HEK293 (cell line): Measurements from ENCODE around the gene ANKRD33B.

Experiments
- CTCF ChIA-PET: fragments of 350-600 bp; formaldehyde crosslinking; extraction: SDS; loops from one replicate; lab custom pipeline; 2021; ENCODE audit warnings: antibody characterized with exemption; lab: Yijun Ruan, JAX
- POLR2A ChIA-PET: fragments of 300-600 bp; formaldehyde crosslinking; extraction: SDS; loops from one replicate; lab custom pipeline; 2020; ENCODE audit warnings: antibody characterized with exemption, inconsistent platforms; lab: Yijun Ruan, JAX
- H3K27ac ChIP-seq: fragments of 200-500 bp; sonication (Bioruptor generic); 2 replicates; pipeline ENCODE4 v1.5.1; 2014; ENCODE audit warnings: low read depth, low read length, control low read depth, inconsistent platforms; ENCODE audit errors: extremely low read depth
- H3K36me3 ChIP-seq, 2 experiments: fragments of 200-500 bp in 1 of 2; sonication (Bioruptor generic) in 1 of 2; 1 replicate in 1 of 2; 2 replicates in 1 of 2; pipeline ENCODE4 v1.5.1; 2014 to 2017; ENCODE audit warnings: inconsistent platforms in 2 of 2, low read length in 2 of 2; ENCODE audit not compliant: control insufficient read depth in 2 of 2, insufficient read depth in 1 of 2
- H3K4me1 ChIP-seq: fragments of 200-500 bp; sonication (Bioruptor generic); 2 replicates; pipeline ENCODE4 v1.5.1; 2014; ENCODE audit warnings: mild to moderate bottlenecking, low read length, inconsistent platforms; ENCODE audit not compliant: control insufficient read depth, insufficient read depth
- H3K4me3 ChIP-seq: 2 replicates; pipeline ENCODE4 v1.5.1; 2011; ENCODE audit warnings: low read depth, mild to moderate bottlenecking, control low read depth, low read length, moderate library complexity
- H3K9me3 ChIP-seq: fragments of 200-500 bp; sonication (Bioruptor generic); 2 replicates; pipeline ENCODE4 v1.5.1; 2014; ENCODE audit warnings: low read depth, low read length, inconsistent platforms; ENCODE audit not compliant: control insufficient read depth, insufficient read depth
- BCL11A ChIP-seq: fragments of 450-650 bp; formaldehyde crosslinking; IDR thresholded peaks from 2 replicates; pipeline ENCODE4 v1.5.1; 2016; ENCODE audit warnings: low read depth, missing biosample characterization, missing genetic modification characterization
- GLIS1 ChIP-seq: fragments of 450-650 bp; formaldehyde crosslinking; IDR thresholded peaks from 2 replicates; pipeline ENCODE4 v1.5.1; 2016; ENCODE audit warnings: missing biosample characterization, missing genetic modification characterization
- GLIS2 ChIP-seq: fragments of 450-650 bp; formaldehyde crosslinking; IDR thresholded peaks from 2 replicates; pipeline ENCODE4 v1.5.1; 2016; ENCODE audit warnings: missing biosample characterization, missing genetic modification characterization
- KLF1 ChIP-seq: fragments of 450-650 bp; formaldehyde crosslinking; IDR thresholded peaks from 2 replicates; pipeline ENCODE4 v1.5.1; 2016; ENCODE audit warnings: missing biosample characterization, missing genetic modification characterization
- MZF1 ChIP-seq: fragments of 450-650 bp; formaldehyde crosslinking; IDR thresholded peaks from 2 replicates; pipeline ENCODE4 v1.5.1; 2017; ENCODE audit warnings: missing biosample characterization, missing genetic modification characterization, borderline replicate concordance
- PRDM1 ChIP-seq: fragments of 450-650 bp; formaldehyde crosslinking; IDR thresholded peaks from 2 replicates; pipeline ENCODE4; 2016; ENCODE audit warnings: missing biosample characterization, missing genetic modification characterization
- SCRT1 ChIP-seq: fragments of 450-650 bp; formaldehyde crosslinking; IDR thresholded peaks from 2 replicates; pipeline ENCODE4 v1.5.1; 2016; ENCODE audit warnings: missing biosample characterization, missing genetic modification characterization, borderline replicate concordance
- SP3 ChIP-seq: fragments of 450-650 bp; formaldehyde crosslinking; IDR thresholded peaks from 2 replicates; pipeline ENCODE4 v1.5.1; 2016; ENCODE audit warnings: missing biosample characterization, missing genetic modification characterization
- SP7 ChIP-seq: fragments of 450-650 bp; formaldehyde crosslinking; IDR thresholded peaks from 2 replicates; pipeline ENCODE4 v1.5.1; 2016; ENCODE audit warnings: missing biosample characterization, missing genetic modification characterization
- WT1 ChIP-seq: fragments of 450-650 bp; formaldehyde crosslinking; IDR thresholded peaks from 2 replicates; pipeline ENCODE4 v1.5.1; 2016; ENCODE audit warnings: missing biosample characterization, missing genetic modification characterization
- YY2 ChIP-seq: fragments of 450-650 bp; formaldehyde crosslinking; IDR thresholded peaks from 2 replicates; pipeline ENCODE4 v1.5.1; 2016; ENCODE audit warnings: missing biosample characterization, missing genetic modification characterization
- ZFP69B ChIP-seq: fragments of 450-650 bp; formaldehyde crosslinking; IDR thresholded peaks from 2 replicates; pipeline ENCODE4 v1.5.1; 2016; ENCODE audit warnings: missing biosample characterization, missing genetic modification characterization
- ZIC2 ChIP-seq: fragments of 450-650 bp; formaldehyde crosslinking; IDR thresholded peaks from 2 replicates; pipeline ENCODE4 v1.5.1; 2016; ENCODE audit warnings: missing biosample characterization, missing genetic modification characterization
- ZNF138 ChIP-seq: fragments of 450-650 bp; formaldehyde crosslinking; IDR thresholded peaks from 2 replicates; pipeline ENCODE4 v1.5.1; 2016; ENCODE audit warnings: missing biosample characterization, missing genetic modification characterization, borderline replicate concordance
- ZNF157 ChIP-seq: fragments of 450-650 bp; formaldehyde crosslinking; IDR thresholded peaks from 2 replicates; pipeline ENCODE4 v1.5.1; 2016; ENCODE audit warnings: missing biosample characterization, missing genetic modification characterization
- ZNF221 ChIP-seq: fragments of 450-650 bp; formaldehyde crosslinking; IDR thresholded peaks from 2 replicates; pipeline ENCODE4 v1.5.1; 2017; ENCODE audit warnings: missing biosample characterization, missing genetic modification characterization, borderline replicate concordance
- ZNF266 ChIP-seq: fragments of 450-650 bp; formaldehyde crosslinking; IDR thresholded peaks from 2 replicates; pipeline ENCODE4 v1.5.1; 2016; ENCODE audit warnings: missing biosample characterization, missing genetic modification characterization, low read depth
- ZNF311 ChIP-seq: fragments of 450-650 bp; formaldehyde crosslinking; IDR thresholded peaks from 2 replicates; pipeline ENCODE4 v1.5.1; 2017; ENCODE audit warnings: missing biosample characterization, missing genetic modification characterization, borderline replicate concordance
- ZNF335 ChIP-seq: fragments of 450-650 bp; formaldehyde crosslinking; conservative IDR thresholded peaks from 2 replicates; pipeline ENCODE4 v1.5.1; 2016; ENCODE audit warnings: missing biosample characterization, missing genetic modification characterization
- ZNF501 ChIP-seq: fragments of 450-650 bp; formaldehyde crosslinking; IDR thresholded peaks from 2 replicates; pipeline ENCODE4 v1.5.1; 2016; ENCODE audit warnings: missing biosample characterization, missing genetic modification characterization
- ZNF623 ChIP-seq: fragments of 450-650 bp; formaldehyde crosslinking; IDR thresholded peaks from 2 replicates; pipeline ENCODE4 v1.5.1; 2016; ENCODE audit warnings: missing biosample characterization, missing genetic modification characterization
- ZNF664 ChIP-seq: fragments of 450-650 bp; formaldehyde crosslinking; IDR thresholded peaks from 2 replicates; pipeline ENCODE4 v1.5.1; 2016; ENCODE audit warnings: missing biosample characterization, missing genetic modification characterization
- ZNF677 ChIP-seq: fragments of 450-650 bp; IDR thresholded peaks from 2 replicates; pipeline ENCODE4 v1.5.0; 2018; ENCODE audit warnings: missing biosample characterization, mild to moderate bottlenecking, missing genetic modification characterization, moderate library complexity
- ZNF747 ChIP-seq: fragments of 450-650 bp; formaldehyde crosslinking; IDR thresholded peaks from 2 replicates; pipeline ENCODE4 v1.5.1; 2016; ENCODE audit warnings: missing biosample characterization, missing genetic modification characterization
- ZNF791 ChIP-seq: fragments of 450-650 bp; formaldehyde crosslinking; IDR thresholded peaks from 2 replicates; pipeline ENCODE4 v1.5.1; 2016; ENCODE audit warnings: missing biosample characterization, missing genetic modification characterization
- ZNF792 ChIP-seq: fragments of 450-650 bp; formaldehyde crosslinking; IDR thresholded peaks from 2 replicates; pipeline ENCODE4 v1.5.1; 2016; ENCODE audit warnings: missing biosample characterization, missing genetic modification characterization
- ZXDB ChIP-seq: fragments of 450-650 bp; formaldehyde crosslinking; IDR thresholded peaks from 2 replicates; pipeline ENCODE4 v1.5.1; 2016; ENCODE audit warnings: missing biosample characterization, missing genetic modification characterization
- TF ChIP-seq, protein P1 (sequence below): fragments of 450-650 bp; formaldehyde crosslinking; IDR thresholded peaks from 2 replicates; pipeline ENCODE4 v1.5.1; 2016; ENCODE audit warnings: missing biosample characterization, missing genetic modification characterization
- TF ChIP-seq, protein P2 (sequence below): sonication (generic); formaldehyde crosslinking; IDR thresholded peaks from 2 replicates; pipeline ENCODE4 v1.8.1; 2022; ENCODE audit warnings: mild to moderate bottlenecking, moderate library complexity, missing genetic modification reagents
- TF ChIP-seq, protein P3 (sequence below): fragments of 450-650 bp; formaldehyde crosslinking; IDR thresholded peaks from 2 replicates; pipeline ENCODE4 v1.5.1; 2016; ENCODE audit warnings: missing biosample characterization, missing genetic modification characterization
- TF ChIP-seq, protein P4 (sequence below): fragments of 450-650 bp; formaldehyde crosslinking; IDR thresholded peaks from 2 replicates; pipeline ENCODE4 v1.5.1; 2017; ENCODE audit warnings: missing biosample characterization, missing genetic modification characterization

Gene ANKRD33B

DNA sequence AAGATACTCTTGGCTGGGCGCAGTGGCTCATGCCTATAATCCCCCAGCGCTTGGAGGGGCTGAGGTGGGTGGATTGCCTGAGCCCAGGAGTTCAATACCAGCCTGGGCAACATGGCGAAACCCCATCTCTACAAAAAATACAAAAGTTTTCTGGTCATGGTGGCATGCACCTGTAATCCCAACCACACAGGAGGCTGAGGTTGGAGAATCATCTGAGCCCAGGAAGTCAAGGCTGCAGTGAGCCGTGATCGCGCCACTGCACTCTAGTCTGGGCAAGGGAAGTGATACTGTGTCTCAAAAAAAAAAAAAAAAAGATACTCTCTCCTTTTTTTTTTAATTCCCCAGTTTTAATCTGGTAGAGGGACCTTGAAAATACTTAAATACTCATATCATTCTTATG is 15.0 kb downstream of the ANKRD33B start (continued):
- TF ChIP-seq, protein P1, sequence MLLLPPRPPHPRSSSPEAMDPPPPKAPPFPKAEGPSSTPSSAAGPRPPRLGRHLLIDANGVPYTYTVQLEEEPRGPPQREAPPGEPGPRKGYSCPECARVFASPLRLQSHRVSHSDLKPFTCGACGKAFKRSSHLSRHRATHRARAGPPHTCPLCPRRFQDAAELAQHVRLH (tag by site-specific recombination): no peak
- TF ChIP-seq BCL11A (no peak), SP3 (no peak), ZNF138 (tag by site-specific recombination) (no peak), ZNF747 (tag by site-specific recombination) (no peak), WT1 (tag by site-specific recombination) (no peak), ZNF311 (tag by site-specific recombination) (no peak), ZNF623 (tag by site-specific recombination) (no peak), YY2 (tag by site-specific recombination) (no peak)
- TF ChIP-seq, protein P2, sequence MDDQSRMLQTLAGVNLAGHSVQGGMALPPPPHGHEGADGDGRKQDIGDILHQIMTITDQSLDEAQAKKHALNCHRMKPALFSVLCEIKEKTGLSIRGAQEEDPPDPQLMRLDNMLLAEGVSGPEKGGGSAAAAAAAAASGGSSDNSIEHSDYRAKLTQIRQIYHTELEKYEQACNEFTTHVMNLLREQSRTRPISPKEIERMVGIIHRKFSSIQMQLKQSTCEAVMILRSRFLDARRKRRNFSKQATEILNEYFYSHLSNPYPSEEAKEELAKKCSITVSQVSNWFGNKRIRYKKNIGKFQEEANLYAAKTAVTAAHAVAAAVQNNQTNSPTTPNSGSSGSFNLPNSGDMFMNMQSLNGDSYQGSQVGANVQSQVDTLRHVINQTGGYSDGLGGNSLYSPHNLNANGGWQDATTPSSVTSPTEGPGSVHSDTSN: no peak
- TF ChIP-seq, all 188 proteins: peak for 0

DNA sequence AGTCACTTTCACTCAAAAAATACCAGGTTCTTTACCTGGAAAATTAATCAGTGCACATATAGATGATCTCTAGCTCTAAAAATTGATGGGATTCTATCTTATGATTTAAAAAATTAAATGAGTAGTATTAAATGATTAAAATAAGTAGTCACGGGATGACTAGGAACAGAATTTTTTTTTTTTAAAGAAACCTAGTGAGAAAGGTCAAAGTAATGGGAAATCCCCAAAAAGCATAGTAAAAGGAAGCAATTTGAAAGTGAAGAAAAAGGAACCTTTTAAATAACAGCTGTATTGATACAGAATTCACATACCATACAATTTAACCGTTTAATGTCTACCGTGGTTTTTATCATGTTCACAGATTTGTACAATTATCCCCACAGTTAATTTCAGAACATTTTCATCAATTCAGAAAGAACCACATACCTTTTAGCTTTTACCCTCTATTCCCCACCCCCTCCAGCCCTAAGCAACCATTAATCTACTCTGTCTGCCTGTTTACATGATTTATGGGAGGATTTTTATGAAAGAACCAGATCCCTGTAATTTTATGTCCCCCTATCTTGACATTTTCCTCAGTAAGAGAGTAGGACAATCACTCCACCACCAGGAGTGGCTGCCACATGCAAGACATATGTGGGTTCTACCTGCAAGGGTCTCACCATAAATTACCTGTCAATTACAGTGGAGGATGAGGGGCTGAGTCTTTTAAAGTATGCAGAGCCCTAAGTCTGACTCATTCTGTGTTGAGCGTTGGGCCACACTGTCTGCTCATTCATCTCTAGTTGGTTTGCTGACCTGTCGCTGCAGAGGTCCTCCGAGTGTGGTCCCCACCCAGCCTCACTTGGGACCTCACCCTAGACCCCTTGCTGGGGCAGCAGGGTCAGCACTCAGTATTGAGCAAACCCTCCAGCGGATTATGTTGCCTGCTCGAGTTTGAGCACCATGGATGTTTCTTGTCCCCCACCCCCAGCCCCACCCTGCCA is 16.0 kb downstream of the ANKRD33B start:
- no peaks in the 10 kb centered on the region for H3K9me3 ChIP-seq
- H3K4me3 ChIP-seq: no peak overlapping the region
- TF ChIP-seq ZNF791 (tag by site-specific recombination) (no peak), ZXDB (tag by site-specific recombination) (no peak), ZFP69B (tag by site-specific recombination) (0 out of 2 replicates have a peak, but pooled peaks have one; percentile 12), ZNF157 (no peak), ZNF792 (tag by site-specific recombination) (no peak), ZNF266 (no peak), WT1 (tag by site-specific recombination) (no peak), ZNF501 (no peak), ZNF221 (no peak), ZNF335 (no peak), ZNF664 (tag by site-specific recombination) (peak; percentile 47; the same call in 1 of the 2 replicates), PRDM1 (peak; percentile 25; the same call in 1 of the 2 replicates), SP7 (tag by site-specific recombination) (peak; percentile 90), GLIS1 (peak; percentile 53), ZIC2 (tag by site-specific recombination) (0 out of 2 replicates have a peak, but pooled peaks have one; percentile 16), GLIS2 (0 out of 2 replicates have a peak, but pooled peaks have one; percentile 29), KLF1 (tag by site-specific recombination) (0 out of 2 replicates have a peak, but pooled peaks have one; percentile 42), SCRT1 (tag by site-specific recombination) (0 out of 2 replicates have a peak, but pooled peaks have one; percentile 26), ZNF677 (tag by site-specific recombination) (no peak), MZF1 (tag by site-specific recombination) (no peak)
- TF ChIP-seq, protein P3, sequence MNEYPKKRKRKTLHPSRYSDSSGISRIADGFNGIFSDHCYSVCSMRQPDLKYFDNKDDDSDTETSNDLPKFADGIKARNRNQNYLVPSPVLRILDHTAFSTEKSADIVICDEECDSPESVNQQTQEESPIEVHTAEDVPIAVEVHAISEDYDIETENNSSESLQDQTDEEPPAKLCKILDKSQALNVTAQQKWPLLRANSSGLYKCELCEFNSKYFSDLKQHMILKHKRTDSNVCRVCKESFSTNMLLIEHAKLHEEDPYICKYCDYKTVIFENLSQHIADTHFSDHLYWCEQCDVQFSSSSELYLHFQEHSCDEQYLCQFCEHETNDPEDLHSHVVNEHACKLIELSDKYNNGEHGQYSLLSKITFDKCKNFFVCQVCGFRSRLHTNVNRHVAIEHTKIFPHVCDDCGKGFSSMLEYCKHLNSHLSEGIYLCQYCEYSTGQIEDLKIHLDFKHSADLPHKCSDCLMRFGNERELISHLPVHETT (tag by site-specific recombination): no peak
- TF ChIP-seq, protein P4, sequence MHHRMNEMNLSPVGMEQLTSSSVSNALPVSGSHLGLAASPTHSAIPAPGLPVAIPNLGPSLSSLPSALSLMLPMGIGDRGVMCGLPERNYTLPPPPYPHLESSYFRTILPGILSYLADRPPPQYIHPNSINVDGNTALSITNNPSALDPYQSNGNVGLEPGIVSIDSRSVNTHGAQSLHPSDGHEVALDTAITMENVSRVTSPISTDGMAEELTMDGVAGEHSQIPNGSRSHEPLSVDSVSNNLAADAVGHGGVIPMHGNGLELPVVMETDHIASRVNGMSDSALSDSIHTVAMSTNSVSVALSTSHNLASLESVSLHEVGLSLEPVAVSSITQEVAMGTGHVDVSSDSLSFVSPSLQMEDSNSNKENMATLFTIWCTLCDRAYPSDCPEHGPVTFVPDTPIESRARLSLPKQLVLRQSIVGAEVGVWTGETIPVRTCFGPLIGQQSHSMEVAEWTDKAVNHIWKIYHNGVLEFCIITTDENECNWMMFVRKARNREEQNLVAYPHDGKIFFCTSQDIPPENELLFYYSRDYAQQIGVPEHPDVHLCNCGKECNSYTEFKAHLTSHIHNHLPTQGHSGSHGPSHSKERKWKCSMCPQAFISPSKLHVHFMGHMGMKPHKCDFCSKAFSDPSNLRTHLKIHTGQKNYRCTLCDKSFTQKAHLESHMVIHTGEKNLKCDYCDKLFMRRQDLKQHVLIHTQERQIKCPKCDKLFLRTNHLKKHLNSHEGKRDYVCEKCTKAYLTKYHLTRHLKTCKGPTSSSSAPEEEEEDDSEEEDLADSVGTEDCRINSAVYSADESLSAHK: 0 out of 2 replicates have a peak, but pooled peaks have one; percentile 27
- ChIA-PET CTCF (interaction anchor here (0.6 to 1.1 kb wide), 2 partner anchors 48 to 50 kb away, joined by 4 read pairs; no protein-coding TSS in a partner anchor), POLR2A (no interaction called here)
- H3K4me1 ChIP-seq: peaks cover 19% of the 10 kb centered on the region
- no peaks in the 10 kb centered on the region for H3K36me3 ChIP-seq
- H3K27ac ChIP-seq: no peak overlapping the region
